ENCODE measurements around the gene CADM2.

CADM2 gene

DNA sequence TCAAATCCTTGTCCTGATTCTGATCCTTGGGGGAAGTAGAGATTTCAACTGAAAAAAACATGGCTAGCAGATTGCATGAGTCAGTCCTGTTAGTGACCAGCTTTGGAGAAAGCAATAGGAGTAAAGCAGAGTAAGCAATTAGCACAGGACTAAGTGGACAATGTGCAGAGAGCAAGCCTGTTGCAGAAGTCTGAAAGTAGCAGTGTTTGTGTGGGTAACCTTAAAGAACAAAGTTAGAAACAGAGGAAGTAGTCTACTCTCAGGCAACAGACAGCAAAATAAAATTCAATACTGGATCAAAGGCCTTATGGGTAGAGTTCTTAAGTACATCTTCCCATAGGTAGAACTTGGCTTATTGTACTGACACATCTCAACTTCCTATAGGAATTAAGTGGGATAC, 916.8 kb downstream of the CADM2 start:
- Histone ChIP-seq H3F3A (ENCODE audit: insufficient read depth, low read length) (no peaks in the 10 kb centered on the region), H3K27me3 (ENCODE audit: insufficient read depth, low read length) (no peaks in the 10 kb centered on the region), H2AFZ (ENCODE audit: low read length) (no peak overlapping the region), H3K36me3 (ENCODE audit: insufficient read depth, low read length) (no peaks in the 10 kb centered on the region), H3K9me3 (ENCODE audit: low read length) (no peaks in the 10 kb centered on the region), H3K9ac (ENCODE audit: low read length) (no peak overlapping the region), H3K27ac (ENCODE audit: low read depth, low read length, poor library complexity, severe bottlenecking) (no peak overlapping the region), H3K4me3 (ENCODE audit: low read depth, low read length, poor library complexity, severe bottlenecking) (no peak overlapping the region), H3K9me2 (ENCODE audit: low read depth, low read length) (no peaks in the 10 kb centered on the region), H3K4me2 (ENCODE audit: low read length) (no peak overlapping the region), H3K4me1 (ENCODE audit: insufficient read depth, low read length, severe bottlenecking) (no peaks in the 10 kb centered on the region), H4K20me1 (ENCODE audit: insufficient read depth, low read length) (no peaks in the 10 kb centered on the region), H3K79me2 (ENCODE audit: insufficient read depth, low read length) (no peaks in the 10 kb centered on the region)
- TF ChIP-seq, protein P1, sequence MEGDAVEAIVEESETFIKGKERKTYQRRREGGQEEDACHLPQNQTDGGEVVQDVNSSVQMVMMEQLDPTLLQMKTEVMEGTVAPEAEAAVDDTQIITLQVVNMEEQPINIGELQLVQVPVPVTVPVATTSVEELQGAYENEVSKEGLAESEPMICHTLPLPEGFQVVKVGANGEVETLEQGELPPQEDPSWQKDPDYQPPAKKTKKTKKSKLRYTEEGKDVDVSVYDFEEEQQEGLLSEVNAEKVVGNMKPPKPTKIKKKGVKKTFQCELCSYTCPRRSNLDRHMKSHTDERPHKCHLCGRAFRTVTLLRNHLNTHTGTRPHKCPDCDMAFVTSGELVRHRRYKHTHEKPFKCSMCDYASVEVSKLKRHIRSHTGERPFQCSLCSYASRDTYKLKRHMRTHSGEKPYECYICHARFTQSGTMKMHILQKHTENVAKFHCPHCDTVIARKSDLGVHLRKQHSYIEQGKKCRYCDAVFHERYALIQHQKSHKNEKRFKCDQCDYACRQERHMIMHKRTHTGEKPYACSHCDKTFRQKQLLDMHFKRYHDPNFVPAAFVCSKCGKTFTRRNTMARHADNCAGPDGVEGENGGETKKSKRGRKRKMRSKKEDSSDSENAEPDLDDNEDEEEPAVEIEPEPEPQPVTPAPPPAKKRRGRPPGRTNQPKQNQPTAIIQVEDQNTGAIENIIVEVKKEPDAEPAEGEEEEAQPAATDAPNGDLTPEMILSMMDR (IDR thresholded peaks at IDR 0.05; ENCODE audit: low read length) = no peak
- TF ChIP-seq EZH2 (IDR thresholded peaks at IDR 0.05; ENCODE audit: borderline replicate concordance, low read length) = no peak

- Histone ChIP-seq H3K79me2 (ENCODE audit: insufficient read depth, low read length) (no peaks in the 10 kb centered on the region), H2AFZ (ENCODE audit: low read length) (no peak overlapping the region), H3K4me1 (ENCODE audit: insufficient read depth, low read length, severe bottlenecking) (no peaks in the 10 kb centered on the region), H4K20me1 (ENCODE audit: insufficient read depth, low read length) (no peaks in the 10 kb centered on the region), H3K4me2 (ENCODE audit: low read length) (no peak overlapping the region), H3K36me3 (ENCODE audit: insufficient read depth, low read length) (no peaks in the 10 kb centered on the region), H3K4me3 (ENCODE audit: low read depth, low read length, poor library complexity, severe bottlenecking) (no peak overlapping the region), H3K9ac (ENCODE audit: low read length) (no peak overlapping the region), H3K27me3 (ENCODE audit: insufficient read depth, low read length) (no peaks in the 10 kb centered on the region), H3K27ac (ENCODE audit: low read depth, low read length, poor library complexity, severe bottlenecking) (no peak overlapping the region), H3K9me2 (ENCODE audit: low read depth, low read length) (no peaks in the 10 kb centered on the region), H3K9me3 (ENCODE audit: low read length) (no peaks in the 10 kb centered on the region), H3F3A (ENCODE audit: insufficient read depth, low read length) (no peaks in the 10 kb centered on the region)
- TF ChIP-seq, protein P1 (IDR thresholded peaks at IDR 0.05; ENCODE audit: low read length) = no peak
- TF ChIP-seq EZH2 (IDR thresholded peaks at IDR 0.05; ENCODE audit: borderline replicate concordance, low read length) = no peak
These were observed 918.8 kb downstream of the CADM2 start for GRCh38 chr3:85877631-85878030.

- H3F3A ChIP-seq (ENCODE audit: insufficient read depth, low read length) = no peaks in the 10 kb centered on the region
- H3K79me2 ChIP-seq (ENCODE audit: insufficient read depth, low read length) = no peaks in the 10 kb centered on the region
- no peaks in the 10 kb centered on the region for H3K36me3 ChIP-seq (ENCODE audit: insufficient read depth, low read length)
- no peaks in the 10 kb centered on the region for H3K27me3 ChIP-seq (ENCODE audit: insufficient read depth, low read length)
- no peak overlapping the region for H3K4me2 ChIP-seq (ENCODE audit: low read length)
- no peaks in the 10 kb centered on the region for H3K9me3 ChIP-seq (ENCODE audit: low read length)
- H3K9me2 ChIP-seq (ENCODE audit: low read depth, low read length) = no peaks in the 10 kb centered on the region
- H3K27ac ChIP-seq (ENCODE audit: low read depth, low read length, poor library complexity, severe bottlenecking) = no peak overlapping the region
- H3K4me3 ChIP-seq (ENCODE audit: low read depth, low read length, poor library complexity, severe bottlenecking) = no peak overlapping the region
- no peaks in the 10 kb centered on the region for H3K4me1 ChIP-seq (ENCODE audit: insufficient read depth, low read length, severe bottlenecking)
- no peak overlapping the region for H3K9ac ChIP-seq (ENCODE audit: low read length)
- H4K20me1 ChIP-seq (ENCODE audit: insufficient read depth, low read length) = no peaks in the 10 kb centered on the region
- no peak overlapping the region for H2AFZ ChIP-seq (ENCODE audit: low read length)
- no peak for TF ChIP-seq EZH2 (IDR thresholded peaks at IDR 0.05; ENCODE audit: borderline replicate concordance, low read length)
- TF ChIP-seq, protein P1 (IDR thresholded peaks at IDR 0.05; ENCODE audit: low read length) = no peak
These were observed 923.1 kb downstream of the CADM2 start for GRCh38 chr3:85881833-85882393.
